HepG2 (cell line): Measurements from ENCODE around the gene CCDC126. TPM values are rescaled to one million over a fixed set of nuclear protein-coding genes. Genes with fewer than 3 reads are reported as not detected.

Experiments
- FOXM1 ChIP-seq: sonication (generic); formaldehyde crosslinking; IDR thresholded peaks from 2 replicates; pipeline ENCODE4 v1.5.0; 2020; ENCODE audit warnings: missing genetic modification reagents
- GLI4 ChIP-seq: sonication (generic); formaldehyde crosslinking; IDR thresholded peaks from 2 replicates; pipeline ENCODE4 v1.5.1; 2020; ENCODE audit warnings: missing genetic modification reagents, mild to moderate bottlenecking, moderate library complexity, borderline replicate concordance
- HCFC1 ChIP-seq: fragments of 150-350 bp; IDR thresholded peaks from 2 replicates; pipeline ENCODE4 v1.6.1; 2014; ENCODE audit warnings: low read depth, low read length
- KAT2B ChIP-seq: fragments of 150-350 bp; IDR thresholded peaks from 2 replicates; pipeline ENCODE4 v1.6.1; 2014; ENCODE audit warnings: low read depth, low read length, borderline replicate concordance
- RARA ChIP-seq: IDR thresholded peaks from 2 replicates; pipeline ENCODE4 v1.6.1; 2016; ENCODE audit warnings: missing genetic modification reagents, missing compliant biosample characterization
- SMYD3 ChIP-seq: sonication (generic); formaldehyde crosslinking; IDR thresholded peaks from 2 replicates; pipeline ENCODE4 v1.8.1; 2023; ENCODE audit warnings: mild to moderate bottlenecking, missing genetic modification reagents
- SPEN ChIP-seq: sonication (generic); formaldehyde crosslinking; IDR thresholded peaks from 2 replicates; pipeline ENCODE4 v1.5.1; 2020; ENCODE audit warnings: low read depth, mild to moderate bottlenecking, missing genetic modification reagents
- TAF1 ChIP-seq: sonication (generic); formaldehyde crosslinking; IDR thresholded peaks from 2 replicates; pipeline ENCODE4 v1.4.0; 2020; ENCODE audit warnings: missing genetic modification reagents
- TBX3 ChIP-seq: fragments of 450-650 bp; IDR thresholded peaks from 2 replicates; pipeline ENCODE4 v1.6.1; 2017; ENCODE audit warnings: antibody characterized with exemption, mild to moderate bottlenecking, inconsistent platforms, borderline replicate concordance
- THAP11 ChIP-seq: IDR thresholded peaks from 2 replicates; pipeline ENCODE4 v1.6.1; 2016; ENCODE audit warnings: missing biosample characterization, missing genetic modification reagents
- ZFP36L2 ChIP-seq: sonication (generic); formaldehyde crosslinking; IDR thresholded peaks from 2 replicates; pipeline ENCODE4 v1.4.0; 2020; ENCODE audit warnings: missing genetic modification reagents
- ZNF331 ChIP-seq: sonication (generic); formaldehyde crosslinking; IDR thresholded peaks from 2 replicates; pipeline ENCODE4 v1.4.0; 2020; ENCODE audit warnings: missing genetic modification reagents
- ZNF773 ChIP-seq: sonication (generic); formaldehyde crosslinking; IDR thresholded peaks from 2 replicates; pipeline ENCODE4 v1.4.0; 2020; ENCODE audit warnings: missing genetic modification reagents, borderline replicate concordance
- ZNF780A ChIP-seq: sonication (generic); formaldehyde crosslinking; IDR thresholded peaks from 2 replicates; pipeline ENCODE4 v1.8.0; 2022; ENCODE audit warnings: mild to moderate bottlenecking, missing genetic modification reagents, moderate library complexity
- ZSCAN9 ChIP-seq: IDR thresholded peaks from 2 replicates; pipeline ENCODE4 v1.6.1; 2016; ENCODE audit warnings: borderline replicate concordance
- polyA plus RNA-seq, 8 experiments: library from polyadenylated mRNA; depleted of rRNA in 3 of 8; stranded (reverse) in 7 of 8; unstranded in 1 of 8; fragments of >200 nt; fragmentation: Illumina TruSeq in 4 of 8; extraction: Trizol in 4 of 8; gene quantifications; 2 replicates each; pipeline versions ENCODE4 v1.2.1 to v1.2.3, GENCODE V29; 2011 to 2016; ENCODE audit warnings: low read depth in 4 of 8, missing spikeins in 1 of 8, mixed read lengths in 1 of 8; ENCODE audit not compliant: insufficient read depth in 1 of 8
- total RNA-seq, 5 experiments: library from RNA; depleted of rRNA; stranded (reverse); fragments of >200 nt; fragmentation: Illumina TruSeq; extraction: Trizol; gene quantifications; 2 replicates each; pipeline ENCODE4 v1.2.3, GENCODE V29; 2016; ENCODE audit warnings: low read depth in 1 of 5
- TF ChIP-seq, protein P1 (sequence below): sonication (generic); formaldehyde crosslinking; IDR thresholded peaks from 2 replicates; pipeline ENCODE4 v1.4.0; 2020; ENCODE audit warnings: mild to moderate bottlenecking, missing genetic modification reagents
- TF ChIP-seq, protein P2 (sequence below): sonication (generic); formaldehyde crosslinking; IDR thresholded peaks from 2 replicates; pipeline ENCODE4 v1.4.0; 2020; ENCODE audit warnings: missing genetic modification reagents
- TF ChIP-seq, protein P3 (sequence below): sonication (generic); formaldehyde crosslinking; IDR thresholded peaks from 2 replicates; pipeline ENCODE4 v1.5.0; 2020; ENCODE audit warnings: missing genetic modification reagents, mild to moderate bottlenecking, borderline replicate concordance
- TF ChIP-seq, protein P4 (sequence below): sonication (generic); formaldehyde crosslinking; IDR thresholded peaks from 2 replicates; pipeline ENCODE4 v1.9.0; 2022; ENCODE audit warnings: missing genetic modification reagents, mild to moderate bottlenecking, borderline replicate concordance
- TF ChIP-seq, protein P5 (sequence below): IDR thresholded peaks from 2 replicates; pipeline ENCODE4 v1.6.1; 2016; ENCODE audit warnings: low read depth, control low read depth

Gene CCDC126
- total and polyA plus RNA-seq, 2 of the 13 experiments (the other 11 are each of a cell fraction or from before 2014, with no cell fraction given): 3.5 to 9.3 TPM

DNA sequence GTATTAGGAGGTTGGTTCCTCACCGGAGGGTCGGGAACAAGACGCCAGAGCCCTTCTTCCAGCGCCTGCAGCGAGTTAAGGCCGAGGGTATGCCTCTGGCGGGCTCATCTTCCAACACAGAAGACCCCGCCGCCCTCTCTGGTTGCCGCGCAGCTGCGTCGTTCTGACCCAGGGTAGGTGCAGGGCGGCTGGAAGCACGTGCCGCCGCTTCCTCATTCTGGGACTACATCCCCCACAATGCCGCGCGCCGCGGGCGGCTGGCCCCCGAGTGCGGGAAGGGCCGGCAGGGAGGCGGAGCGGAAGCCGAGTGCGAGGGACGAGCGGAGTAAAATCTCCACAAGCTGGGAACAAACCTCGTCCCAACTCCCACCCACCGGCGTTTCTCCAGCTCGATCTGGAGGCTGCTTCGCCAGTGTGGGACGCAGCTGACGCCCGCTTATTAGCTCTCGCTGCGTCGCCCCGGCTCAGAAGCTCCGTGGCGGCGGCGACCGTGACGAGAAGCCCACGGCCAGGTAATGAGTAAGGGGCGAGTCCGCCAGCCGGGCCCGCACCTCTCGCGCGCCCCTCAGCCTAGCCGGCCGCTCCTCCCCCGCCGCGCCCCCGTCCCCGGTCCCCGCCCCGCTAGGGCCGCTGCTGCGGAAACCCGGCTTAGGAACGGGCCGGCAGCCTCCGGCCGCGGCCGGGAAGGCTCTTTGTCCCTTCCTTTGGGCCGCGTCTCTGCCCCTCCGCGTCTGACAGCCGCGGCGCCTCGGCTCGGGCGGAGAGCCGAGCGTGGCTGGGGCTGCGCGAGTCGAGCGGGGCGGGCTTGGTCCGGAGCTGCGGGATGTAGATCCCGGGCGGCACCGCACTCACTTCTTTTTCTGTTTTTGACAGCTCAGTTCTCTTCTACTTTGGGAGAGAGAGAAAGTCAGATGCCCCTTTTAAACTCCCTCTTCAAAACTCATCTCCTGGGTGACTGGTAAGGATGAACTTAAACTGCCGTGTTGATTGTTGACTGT is at the start of gene CCDC126 (continued):
- TF ChIP-seq, protein P1, sequence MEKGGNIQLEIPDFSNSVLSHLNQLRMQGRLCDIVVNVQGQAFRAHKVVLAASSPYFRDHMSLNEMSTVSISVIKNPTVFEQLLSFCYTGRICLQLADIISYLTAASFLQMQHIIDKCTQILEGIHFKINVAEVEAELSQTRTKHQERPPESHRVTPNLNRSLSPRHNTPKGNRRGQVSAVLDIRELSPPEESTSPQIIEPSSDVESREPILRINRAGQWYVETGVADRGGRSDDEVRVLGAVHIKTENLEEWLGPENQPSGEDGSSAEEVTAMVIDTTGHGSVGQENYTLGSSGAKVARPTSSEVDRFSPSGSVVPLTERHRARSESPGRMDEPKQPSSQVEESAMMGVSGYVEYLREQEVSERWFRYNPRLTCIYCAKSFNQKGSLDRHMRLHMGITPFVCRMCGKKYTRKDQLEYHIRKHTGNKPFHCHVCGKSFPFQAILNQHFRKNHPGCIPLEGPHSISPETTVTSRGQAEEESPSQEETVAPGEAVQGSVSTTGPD (CRISPR knock-in tag): peak; percentile 74; the same call in 1 of the 2 replicates
- no peak for TF ChIP-seq SMYD3 (CRISPR knock-in tag)
- peak; percentile 67; the same call in 1 of the 2 replicates for TF ChIP-seq SPEN (CRISPR knock-in tag)
- TF ChIP-seq, protein P2, sequence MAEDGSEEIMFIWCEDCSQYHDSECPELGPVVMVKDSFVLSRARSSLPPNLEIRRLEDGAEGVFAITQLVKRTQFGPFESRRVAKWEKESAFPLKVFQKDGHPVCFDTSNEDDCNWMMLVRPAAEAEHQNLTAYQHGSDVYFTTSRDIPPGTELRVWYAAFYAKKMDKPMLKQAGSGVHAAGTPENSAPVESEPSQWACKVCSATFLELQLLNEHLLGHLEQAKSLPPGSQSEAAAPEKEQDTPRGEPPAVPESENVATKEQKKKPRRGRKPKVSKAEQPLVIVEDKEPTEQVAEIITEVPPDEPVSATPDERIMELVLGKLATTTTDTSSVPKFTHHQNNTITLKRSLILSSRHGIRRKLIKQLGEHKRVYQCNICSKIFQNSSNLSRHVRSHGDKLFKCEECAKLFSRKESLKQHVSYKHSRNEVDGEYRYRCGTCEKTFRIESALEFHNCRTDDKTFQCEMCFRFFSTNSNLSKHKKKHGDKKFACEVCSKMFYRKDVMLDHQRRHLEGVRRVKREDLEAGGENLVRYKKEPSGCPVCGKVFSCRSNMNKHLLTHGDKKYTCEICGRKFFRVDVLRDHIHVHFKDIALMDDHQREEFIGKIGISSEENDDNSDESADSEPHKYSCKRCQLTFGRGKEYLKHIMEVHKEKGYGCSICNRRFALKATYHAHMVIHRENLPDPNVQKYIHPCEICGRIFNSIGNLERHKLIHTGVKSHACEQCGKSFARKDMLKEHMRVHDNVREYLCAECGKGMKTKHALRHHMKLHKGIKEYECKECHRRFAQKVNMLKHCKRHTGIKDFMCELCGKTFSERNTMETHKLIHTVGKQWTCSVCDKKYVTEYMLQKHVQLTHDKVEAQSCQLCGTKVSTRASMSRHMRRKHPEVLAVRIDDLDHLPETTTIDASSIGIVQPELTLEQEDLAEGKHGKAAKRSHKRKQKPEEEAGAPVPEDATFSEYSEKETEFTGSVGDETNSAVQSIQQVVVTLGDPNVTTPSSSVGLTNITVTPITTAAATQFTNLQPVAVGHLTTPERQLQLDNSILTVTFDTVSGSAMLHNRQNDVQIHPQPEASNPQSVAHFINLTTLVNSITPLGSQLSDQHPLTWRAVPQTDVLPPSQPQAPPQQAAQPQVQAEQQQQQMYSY: peak; percentile 73
- no peak for TF ChIP-seq KAT2B
- TF ChIP-seq ZFP36L2 (CRISPR knock-in tag): no peak
- TF ChIP-seq ZNF780A (CRISPR knock-in tag): no peak
- peak; percentile 34; the same call in 1 of the 2 replicates for TF ChIP-seq RARA (CRISPR knock-in tag)
- TF ChIP-seq, protein P3, sequence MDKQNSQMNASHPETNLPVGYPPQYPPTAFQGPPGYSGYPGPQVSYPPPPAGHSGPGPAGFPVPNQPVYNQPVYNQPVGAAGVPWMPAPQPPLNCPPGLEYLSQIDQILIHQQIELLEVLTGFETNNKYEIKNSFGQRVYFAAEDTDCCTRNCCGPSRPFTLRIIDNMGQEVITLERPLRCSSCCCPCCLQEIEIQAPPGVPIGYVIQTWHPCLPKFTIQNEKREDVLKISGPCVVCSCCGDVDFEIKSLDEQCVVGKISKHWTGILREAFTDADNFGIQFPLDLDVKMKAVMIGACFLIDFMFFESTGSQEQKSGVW: 0 out of 2 replicates have a peak, but pooled peaks have one; percentile 29
- TF ChIP-seq TBX3: no peak
- TF ChIP-seq, protein P4, sequence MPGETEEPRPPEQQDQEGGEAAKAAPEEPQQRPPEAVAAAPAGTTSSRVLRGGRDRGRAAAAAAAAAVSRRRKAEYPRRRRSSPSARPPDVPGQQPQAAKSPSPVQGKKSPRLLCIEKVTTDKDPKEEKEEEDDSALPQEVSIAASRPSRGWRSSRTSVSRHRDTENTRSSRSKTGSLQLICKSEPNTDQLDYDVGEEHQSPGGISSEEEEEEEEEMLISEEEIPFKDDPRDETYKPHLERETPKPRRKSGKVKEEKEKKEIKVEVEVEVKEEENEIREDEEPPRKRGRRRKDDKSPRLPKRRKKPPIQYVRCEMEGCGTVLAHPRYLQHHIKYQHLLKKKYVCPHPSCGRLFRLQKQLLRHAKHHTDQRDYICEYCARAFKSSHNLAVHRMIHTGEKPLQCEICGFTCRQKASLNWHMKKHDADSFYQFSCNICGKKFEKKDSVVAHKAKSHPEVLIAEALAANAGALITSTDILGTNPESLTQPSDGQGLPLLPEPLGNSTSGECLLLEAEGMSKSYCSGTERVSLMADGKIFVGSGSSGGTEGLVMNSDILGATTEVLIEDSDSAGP (CRISPR knock-in tag): peak; percentile 80
- peak; percentile 82 for TF ChIP-seq TAF1 (CRISPR knock-in tag)
- TF ChIP-seq ZNF331 (CRISPR knock-in tag): peak; percentile 87
- TF ChIP-seq HCFC1: peak; percentile 85
- peak; percentile 12; the same call in 1 of the 2 replicates for TF ChIP-seq ZNF773 (CRISPR knock-in tag)
- TF ChIP-seq, protein P5, sequence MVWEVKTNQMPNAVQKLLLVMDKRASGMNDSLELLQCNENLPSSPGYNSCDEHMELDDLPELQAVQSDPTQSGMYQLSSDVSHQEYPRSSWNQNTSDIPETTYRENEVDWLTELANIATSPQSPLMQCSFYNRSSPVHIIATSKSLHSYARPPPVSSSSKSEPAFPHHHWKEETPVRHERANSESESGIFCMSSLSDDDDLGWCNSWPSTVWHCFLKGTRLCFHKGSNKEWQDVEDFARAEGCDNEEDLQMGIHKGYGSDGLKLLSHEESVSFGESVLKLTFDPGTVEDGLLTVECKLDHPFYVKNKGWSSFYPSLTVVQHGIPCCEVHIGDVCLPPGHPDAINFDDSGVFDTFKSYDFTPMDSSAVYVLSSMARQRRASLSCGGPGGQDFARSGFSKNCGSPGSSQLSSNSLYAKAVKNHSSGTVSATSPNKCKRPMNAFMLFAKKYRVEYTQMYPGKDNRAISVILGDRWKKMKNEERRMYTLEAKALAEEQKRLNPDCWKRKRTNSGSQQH: peak; percentile 70
- peak; percentile 100 for TF ChIP-seq THAP11 (CRISPR knock-in tag)
- no peak for TF ChIP-seq GLI4
- no peak for TF ChIP-seq FOXM1 (CRISPR knock-in tag)
- peak; percentile 82 for TF ChIP-seq ZSCAN9 (CRISPR knock-in tag)
